ENCODE results near the gene ABCC1. TPM values are rescaled to one million over a fixed set of nuclear protein-coding genes. Genes with fewer than 3 reads are reported as not detected.
"Not testable (repeated sequence)": the region's sequence is repeated elsewhere in the genome, so short reads cannot be mapped to it uniquely, and the experiment has no call there.

ABCC1 gene
- total RNA-seq, 1 experiment from 2014 or later = 10.0 TPM

DNA sequence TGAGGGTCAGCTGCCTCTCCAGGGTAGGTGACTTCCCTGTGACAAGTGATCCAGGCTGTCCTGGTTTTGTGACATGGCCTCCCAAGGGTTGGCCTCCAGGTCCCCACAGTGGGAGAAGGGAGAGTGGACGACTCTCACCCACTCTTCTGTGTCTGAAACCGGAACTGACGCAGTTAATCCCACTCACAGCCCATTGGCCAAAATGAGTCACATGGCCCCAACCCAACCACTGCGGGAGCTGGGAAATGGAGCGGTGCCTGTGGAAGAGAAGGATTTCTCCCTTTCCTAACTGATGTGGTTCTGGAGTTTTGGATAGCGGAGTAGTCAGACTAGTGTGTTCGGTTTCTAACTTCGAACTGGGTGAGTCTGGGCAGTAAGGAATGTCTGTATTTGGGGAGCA lies 194.5 kb downstream of the ABCC1 start:
- H3K27ac ChIP-seq = no peak overlapping the region

DNA sequence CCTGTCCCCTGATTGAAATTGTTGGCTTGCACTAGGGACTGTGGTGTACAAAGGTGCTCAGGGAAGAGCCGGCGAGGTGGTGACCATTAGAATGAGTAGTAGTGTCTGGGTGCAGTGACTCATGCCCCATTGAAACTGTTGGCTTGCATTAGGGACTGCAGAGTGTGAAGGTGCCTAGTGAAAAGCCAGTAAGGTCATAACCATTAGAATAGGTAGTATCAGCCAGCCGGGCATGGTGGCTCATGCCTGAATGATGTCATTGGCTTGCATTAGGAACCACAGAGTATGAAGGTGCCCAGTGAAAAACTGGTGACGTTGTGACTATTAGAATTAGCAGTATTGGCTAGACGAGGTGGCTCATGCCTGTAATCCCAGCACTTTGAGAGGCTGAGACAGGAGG lies 195.0 kb downstream of the ABCC1 start:
- Histone ChIP-seq H3K9me3 (replicated peaks) (no peaks in the 10 kb centered on the region), H3K27ac (no peak overlapping the region), H3K4me3 (no peak overlapping the region), H3K4me1 (no peaks in the 10 kb centered on the region), H3K36me3 (no peaks in the 10 kb centered on the region; the same call in 1 of the 2 replicates), H3K27me3 (no peaks in the 10 kb centered on the region)
- DNase-seq = no peak

More for the DNA sequence above, 194.5 kb downstream of the ABCC1 start:
- Histone ChIP-seq H3K27me3 (no peaks in the 10 kb centered on the region), H3K36me3 (peaks cover 2% of the 10 kb centered on the region), H3K4me1 (no peaks in the 10 kb centered on the region), H3K9me3 (replicated peaks) (no peaks in the 10 kb centered on the region), H3K4me3 (no peak overlapping the region)
- no peak for DNase-seq

DNA sequence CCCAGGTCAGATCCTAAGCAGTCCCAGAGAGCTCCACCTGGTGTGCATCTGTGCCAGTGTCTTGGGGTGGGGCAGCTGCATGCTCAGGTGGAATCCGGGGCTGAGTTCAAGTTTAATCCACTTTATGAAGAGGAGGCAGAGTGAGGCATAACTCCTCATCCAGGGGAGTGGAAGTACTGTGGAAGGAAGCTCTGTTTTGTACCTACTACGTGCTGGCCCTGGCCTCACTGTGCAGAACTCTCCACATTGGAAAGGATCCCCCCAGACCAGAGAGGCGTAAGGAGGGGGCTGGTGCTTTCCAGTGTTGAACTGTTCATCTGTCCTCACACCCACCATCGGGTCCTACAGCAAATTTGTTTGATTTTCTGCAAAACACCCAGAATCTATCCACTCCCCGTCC lies 195.9 kb downstream of the ABCC1 start:
- no peak for DNase-seq
- Histone ChIP-seq H3K4me3 (no peak overlapping the region), H3K27me3 (no peaks in the 10 kb centered on the region), H3K36me3 (no peaks in the 10 kb centered on the region), H3K9me3 (replicated peaks) (no peaks in the 10 kb centered on the region), H3K4me1 (no peaks in the 10 kb centered on the region), H3K27ac (no peak overlapping the region)

DNA sequence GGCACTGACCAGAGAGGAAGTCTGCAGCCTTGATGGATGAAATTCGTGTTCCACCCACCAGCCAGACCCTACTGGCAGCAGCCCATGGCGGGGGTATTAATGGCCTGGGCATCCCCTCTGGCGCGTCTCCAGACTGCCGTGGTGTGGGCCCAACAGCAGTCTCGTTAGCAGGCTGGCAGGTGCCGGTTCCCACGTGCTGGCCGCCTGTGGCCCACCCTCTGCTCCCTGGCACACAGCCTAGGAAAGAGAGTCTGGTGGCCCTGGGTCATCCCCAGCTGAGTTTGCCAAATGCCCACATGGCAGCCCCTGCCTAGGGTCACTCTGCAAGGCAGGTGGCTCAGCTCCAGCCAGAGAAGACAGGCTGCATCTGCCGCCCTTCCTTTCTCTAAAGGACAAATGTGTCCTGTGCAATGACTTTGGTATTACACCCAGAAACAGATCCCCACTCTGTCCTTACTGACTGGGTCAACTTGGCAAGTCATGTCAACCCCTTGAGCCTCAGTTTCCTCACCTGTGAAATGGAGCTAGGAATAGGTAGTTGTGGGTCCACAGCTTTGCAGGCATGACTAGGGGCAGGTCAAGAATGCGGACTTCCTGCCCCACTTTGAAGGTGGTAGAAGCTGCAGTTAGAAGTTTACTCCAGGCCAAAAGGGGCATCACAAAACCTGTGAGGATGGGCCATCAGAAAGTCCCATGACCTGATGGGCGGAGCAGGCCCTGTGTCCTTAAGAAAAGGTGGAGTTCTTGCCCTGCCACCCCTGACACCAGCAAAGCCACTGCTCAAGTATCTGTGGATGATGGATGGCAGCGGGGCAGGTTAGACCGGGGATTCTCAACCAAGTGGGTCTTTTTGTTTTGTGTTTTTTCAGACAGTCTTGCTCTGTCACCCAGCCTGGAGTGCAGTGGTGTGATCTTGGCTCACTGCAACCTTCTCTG lies 197.2 kb downstream of the ABCC1 start:
- DNase-seq = no peak
- no peak overlapping the region for H3K4me3 ChIP-seq
- H3K9me3 ChIP-seq (replicated peaks) = no peaks in the 10 kb centered on the region
- H3K27ac ChIP-seq = no peak overlapping the region
- H3K4me1 ChIP-seq = no peaks in the 10 kb centered on the region
- H3K36me3 ChIP-seq = no peaks in the 10 kb centered on the region
- H3K27me3 ChIP-seq = no peaks in the 10 kb centered on the region

DNA sequence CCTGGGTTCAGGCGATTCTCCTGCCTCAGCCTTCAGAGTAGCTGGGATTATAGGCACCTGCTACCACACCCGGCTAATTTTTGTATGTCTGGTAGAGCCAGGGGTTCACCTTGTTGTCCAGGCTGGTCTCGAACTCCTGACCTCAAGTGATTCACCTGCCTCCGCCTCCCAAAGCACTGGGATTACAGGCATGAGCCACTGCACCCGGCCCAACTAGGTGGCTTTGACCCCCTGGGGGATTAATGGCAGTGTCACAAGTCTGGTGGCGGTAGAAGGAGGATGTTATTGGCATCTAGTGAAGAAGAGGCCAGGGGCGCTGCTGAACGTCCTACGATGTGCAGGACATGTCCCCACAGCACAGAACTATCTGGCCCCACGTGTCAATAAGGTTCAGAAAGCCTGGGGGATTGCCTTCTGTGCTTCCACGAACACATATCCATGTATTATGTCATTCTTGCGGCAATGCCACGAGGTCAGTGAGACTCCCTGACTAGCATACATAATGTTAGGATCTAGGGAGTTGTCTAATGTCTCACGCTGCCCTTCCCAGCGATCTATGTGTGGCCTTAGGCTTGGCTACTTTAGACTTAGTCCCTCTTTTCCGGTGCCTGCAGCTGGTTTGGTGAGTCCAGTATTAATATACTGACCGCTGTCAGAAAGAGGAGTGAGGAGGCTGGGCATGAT lies 198.0 kb downstream of the ABCC1 start:
- Histone ChIP-seq H3K27ac (no peak overlapping the region), H3K27me3 (no peaks in the 10 kb centered on the region), H3K36me3 (no peaks in the 10 kb centered on the region), H3K4me1 (no peaks in the 10 kb centered on the region), H3K9me3 (replicated peaks) (no peaks in the 10 kb centered on the region), H3K4me3 (no peak overlapping the region)
- DNase-seq = no peak

DNA sequence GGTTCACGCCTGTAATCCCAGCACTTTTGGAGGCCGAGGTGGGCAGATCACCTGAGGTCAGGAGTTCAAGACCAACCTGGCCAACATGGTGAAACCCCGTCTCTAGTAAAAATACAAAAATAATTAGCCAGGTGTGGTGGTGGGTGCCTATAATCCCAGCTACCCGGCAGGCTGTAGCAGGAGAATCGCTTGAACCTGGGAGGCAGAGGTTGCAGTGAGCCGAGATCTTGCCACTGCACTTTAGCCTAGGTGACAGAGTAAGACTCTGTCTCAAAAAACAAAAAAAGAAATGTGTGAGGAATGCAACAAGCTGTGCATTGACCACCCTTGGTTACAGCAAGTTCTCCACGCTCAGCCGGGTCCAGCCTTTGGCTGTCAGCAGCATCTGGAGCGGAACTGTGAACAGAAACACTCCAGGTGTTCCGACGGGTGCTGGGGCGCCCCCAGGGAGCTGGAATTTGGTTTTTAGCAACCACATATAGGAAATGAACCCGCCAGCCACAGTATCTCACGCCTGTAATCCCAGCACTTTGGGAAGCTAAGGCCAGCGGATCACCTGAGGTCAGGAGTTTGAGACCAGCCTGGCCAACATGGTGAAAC lies 198.7 kb downstream of the ABCC1 start:
- H3K27me3 ChIP-seq; H3K4me1 ChIP-seq; H3K9me3 ChIP-seq (replicated peaks); H3K4me3 ChIP-seq; H3K27ac ChIP-seq; DNase-seq; H3K36me3 ChIP-seq: not testable (repeated sequence)

DNA sequence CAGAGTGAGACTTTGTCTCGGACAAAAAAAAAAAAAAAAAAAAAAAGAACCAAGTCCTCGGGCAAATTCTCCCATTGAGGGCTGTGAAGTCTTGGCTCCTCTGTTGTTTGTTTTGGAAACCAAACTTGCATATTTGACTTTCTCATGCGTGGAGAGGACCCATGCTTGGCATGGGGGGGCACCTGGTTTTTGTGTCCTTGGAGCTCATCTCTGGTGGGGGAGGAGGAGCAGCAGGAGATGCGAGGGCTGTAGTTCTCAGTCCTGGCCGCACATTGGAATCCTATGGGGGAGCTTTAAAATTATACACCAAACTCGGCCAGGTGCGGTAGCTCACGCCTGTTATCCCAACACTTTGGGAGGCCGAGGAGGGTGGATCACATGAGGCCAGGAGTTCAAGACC lies 199.3 kb downstream of the ABCC1 start:
- Histone ChIP-seq H3K4me1 (no peaks in the 10 kb centered on the region), H3K4me3 (no peak overlapping the region), H3K9me3 (replicated peaks) (no peaks in the 10 kb centered on the region), H3K27ac (no peak overlapping the region), H3K36me3 (no peaks in the 10 kb centered on the region), H3K27me3 (no peaks in the 10 kb centered on the region)
- no peak for DNase-seq

DNA sequence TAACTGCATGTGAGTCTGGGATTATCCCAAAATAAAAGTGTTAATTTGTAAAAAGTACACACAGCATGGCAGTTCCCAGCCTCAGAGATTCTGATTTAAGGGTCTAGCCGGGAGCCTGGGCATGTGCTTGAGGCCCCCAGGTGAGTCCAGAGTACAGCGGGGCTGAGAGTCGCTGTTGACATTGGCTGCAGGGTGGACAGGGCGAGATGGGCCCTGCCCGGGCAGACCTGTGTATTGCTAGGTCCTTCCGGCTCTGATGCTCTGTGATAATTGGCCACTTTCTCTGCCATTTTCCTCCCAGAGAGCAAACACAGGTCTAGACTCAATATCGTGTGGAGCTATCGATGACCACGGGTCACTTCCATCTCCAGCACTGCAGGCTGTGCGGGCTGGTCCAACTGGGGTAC lies 200.3 kb downstream of the ABCC1 start:
- H3K27ac ChIP-seq = no peak overlapping the region
- DNase-seq = no peak

DNA sequence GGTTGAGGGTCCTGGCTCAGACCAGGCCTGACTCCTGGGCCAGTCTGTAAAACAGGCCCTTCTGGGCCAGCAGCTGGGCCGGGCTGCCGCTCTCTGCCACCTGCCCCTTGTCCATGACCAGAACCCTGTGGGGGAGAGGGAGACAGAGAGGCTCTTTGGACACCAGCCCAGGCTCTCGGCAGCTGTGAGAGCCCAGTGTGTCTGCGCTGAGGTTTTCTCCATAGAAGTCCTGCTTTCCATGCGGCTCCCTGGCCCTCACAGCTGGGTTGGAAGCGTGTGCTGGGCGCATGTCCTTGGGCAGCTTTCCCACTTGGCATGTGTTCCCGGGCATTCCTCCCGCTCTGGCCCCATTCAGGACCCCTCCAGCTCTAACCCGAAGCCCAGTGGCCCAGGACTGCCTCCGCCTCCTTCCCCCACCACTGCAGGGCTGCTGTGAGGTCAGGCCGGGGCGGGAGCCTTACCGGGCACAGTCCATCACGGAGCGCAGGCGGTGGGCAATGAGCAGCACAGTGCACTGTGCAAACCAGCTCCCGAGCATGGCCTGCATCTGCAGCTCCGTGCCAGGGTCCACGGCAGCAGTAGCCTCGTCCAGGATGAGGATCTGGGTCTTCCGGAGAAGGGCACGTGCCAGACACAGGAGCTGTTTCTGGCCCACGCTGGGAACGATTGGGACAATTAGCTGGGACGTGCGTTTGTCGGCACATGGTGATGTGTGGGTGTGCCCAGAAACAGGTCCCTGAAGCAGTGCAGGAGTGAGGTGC lies 200.9 kb downstream of the ABCC1 start:
- no peaks in the 10 kb centered on the region for H3K9me3 ChIP-seq (replicated peaks)
- DNase-seq = peak; percentile 42 to 56
- no peaks in the 10 kb centered on the region for H3K4me1 ChIP-seq
- no peaks in the 10 kb centered on the region for H3K36me3 ChIP-seq
- H3K27ac ChIP-seq = no peak overlapping the region
- H3K27me3 ChIP-seq = no peaks in the 10 kb centered on the region
- H3K4me3 ChIP-seq = no peak overlapping the region

More for the DNA sequence above, 200.3 kb downstream of the ABCC1 start:
- Histone ChIP-seq H3K36me3 (no peaks in the 10 kb centered on the region), H3K4me1 (no peaks in the 10 kb centered on the region), H3K4me3 (no peak overlapping the region), H3K27me3 (no peaks in the 10 kb centered on the region), H3K9me3 (replicated peaks) (no peaks in the 10 kb centered on the region)

DNA sequence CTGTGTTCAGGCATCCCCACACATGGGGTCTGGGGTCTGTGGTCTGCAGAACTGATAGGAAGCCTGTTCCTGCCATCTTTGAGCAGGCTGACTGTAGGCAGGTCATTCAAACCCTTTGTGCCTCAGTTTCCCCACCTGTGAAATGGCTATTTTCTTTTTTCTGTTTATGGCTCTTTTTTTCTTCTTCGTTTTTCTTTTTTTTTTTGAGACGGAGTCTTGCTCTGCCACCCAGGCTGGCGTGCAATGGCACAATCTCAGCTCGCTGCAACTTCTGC lies 201.4 kb downstream of the ABCC1 start:
- Histone ChIP-seq H3K4me3 (no peak overlapping the region), H3K27ac (no peak overlapping the region), H3K36me3 (no peaks in the 10 kb centered on the region), H3K27me3 (no peaks in the 10 kb centered on the region), H3K4me1 (no peaks in the 10 kb centered on the region), H3K9me3 (replicated peaks) (no peaks in the 10 kb centered on the region)
- no peak for DNase-seq

DNA sequence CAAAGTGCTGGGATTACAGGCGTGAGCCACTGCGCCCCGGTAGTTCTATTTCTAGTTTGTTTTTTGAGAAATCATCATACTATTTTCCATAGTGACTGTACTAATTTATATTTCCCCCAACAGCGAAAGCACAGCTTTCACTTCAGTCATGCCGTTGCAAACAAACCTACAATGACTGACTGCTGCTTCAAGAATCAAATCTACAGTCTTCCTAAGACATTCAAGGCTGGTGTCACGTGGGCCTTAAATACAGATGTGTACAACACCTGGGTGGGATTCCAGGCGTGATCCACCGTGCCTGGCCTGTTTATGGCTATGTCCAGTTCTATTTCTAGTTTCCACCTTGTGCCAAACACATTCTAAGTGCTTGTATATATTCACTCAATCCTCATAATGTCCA lies 201.9 kb downstream of the ABCC1 start:
- H3K9me3 ChIP-seq (replicated peaks) = no peaks in the 10 kb centered on the region
- DNase-seq = no peak
- no peaks in the 10 kb centered on the region for H3K36me3 ChIP-seq
- H3K27ac ChIP-seq = no peak overlapping the region
- no peaks in the 10 kb centered on the region for H3K4me1 ChIP-seq
- no peak overlapping the region for H3K4me3 ChIP-seq
- H3K27me3 ChIP-seq = no peaks in the 10 kb centered on the region

DNA sequence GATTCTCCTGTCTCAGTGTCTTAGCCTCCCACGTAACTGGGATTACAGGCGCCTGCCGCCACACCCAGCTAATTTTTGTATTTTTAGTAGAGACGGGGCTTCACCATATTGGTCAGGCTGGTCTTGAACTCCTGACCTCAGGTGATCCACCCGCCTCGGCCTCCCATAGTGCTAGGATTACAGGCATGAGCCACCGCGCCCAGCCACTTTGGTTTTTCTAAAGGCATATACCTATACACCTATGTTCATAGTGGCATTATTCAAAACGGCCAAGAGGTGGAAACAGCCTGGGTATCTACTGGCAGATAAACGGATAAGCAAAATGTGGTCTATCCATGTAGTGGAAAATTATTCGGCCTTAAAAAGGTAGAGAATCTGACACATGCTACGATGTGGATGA lies 203.6 kb downstream of the ABCC1 start:
- H3K27ac ChIP-seq; H3K9me3 ChIP-seq (replicated peaks); H3K36me3 ChIP-seq; H3K4me3 ChIP-seq; H3K4me1 ChIP-seq; DNase-seq; H3K27me3 ChIP-seq: not testable (repeated sequence)

DNA sequence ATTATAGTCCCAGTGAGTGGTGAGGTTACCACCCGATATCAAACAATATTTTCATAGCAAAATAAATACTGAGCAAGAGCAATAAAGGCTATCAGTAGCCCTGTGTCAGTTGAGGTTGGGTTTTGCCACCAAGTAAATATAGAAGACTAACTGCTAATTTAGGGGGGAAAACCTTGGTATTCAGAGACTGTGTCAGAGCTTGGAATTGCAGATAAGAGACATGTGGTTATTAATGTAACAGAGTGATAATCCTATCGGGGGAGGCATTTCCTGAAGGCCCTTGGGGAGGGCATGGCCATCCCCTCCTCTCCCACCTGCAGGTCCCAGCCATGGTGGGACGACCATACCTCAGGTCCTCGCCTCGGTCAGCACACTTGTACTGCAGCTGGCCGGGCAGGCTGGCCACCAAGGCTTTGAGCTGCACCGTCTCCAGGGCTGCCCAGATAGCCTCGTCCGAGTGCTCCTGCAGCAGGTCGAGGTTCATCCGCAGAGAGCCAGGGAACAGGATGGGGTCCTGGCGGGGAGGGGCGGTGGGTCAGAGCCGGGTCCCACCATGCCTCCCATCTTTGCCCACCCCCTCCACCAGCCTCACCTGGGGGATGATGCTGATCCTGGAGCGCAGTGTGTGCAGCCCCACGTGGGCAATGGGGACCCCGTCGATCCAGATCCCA lies 205.0 kb downstream of the ABCC1 start:
- DNase-seq = no peak
- Histone ChIP-seq H3K4me1 (no peaks in the 10 kb centered on the region), H3K27ac (no peak overlapping the region), H3K27me3 (no peaks in the 10 kb centered on the region), H3K4me3 (no peak overlapping the region), H3K36me3 (no peaks in the 10 kb centered on the region), H3K9me3 (replicated peaks) (0 out of 2 replicates have a peak, but pooled peaks cover 3% of the 10 kb centered on the region)

DNA sequence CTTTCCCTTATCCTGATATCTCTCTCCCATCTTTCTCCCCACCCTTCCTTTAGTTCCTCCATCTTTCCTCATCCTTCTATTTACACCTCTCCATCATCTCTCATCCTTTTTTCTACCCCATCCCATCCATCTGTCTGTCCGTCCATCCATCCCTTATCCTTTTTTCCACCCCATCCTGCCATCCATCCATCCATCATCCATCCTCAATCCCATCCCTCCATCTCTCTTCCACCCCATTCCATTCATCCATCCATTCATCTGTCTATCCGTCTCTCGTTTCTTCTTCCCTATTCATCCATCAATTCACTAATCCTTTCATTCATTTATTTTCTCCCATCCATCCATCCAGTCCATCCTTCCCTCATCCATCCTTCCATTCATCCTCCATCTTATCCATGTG lies 205.8 kb downstream of the ABCC1 start:
- Histone ChIP-seq H3K27ac (no peak overlapping the region), H3K4me3 (no peak overlapping the region), H3K27me3 (no peaks in the 10 kb centered on the region), H3K9me3 (replicated peaks) (0 out of 2 replicates have a peak, but pooled peaks cover 3% of the 10 kb centered on the region), H3K4me1 (no peaks in the 10 kb centered on the region), H3K36me3 (no peaks in the 10 kb centered on the region)
- DNase-seq = no peak
